Type B pancreatic cell (in vitro differentiated cells): ENCODE measurements around the gene CCDC93. TPM values are rescaled to one million over a fixed set of nuclear protein-coding genes. Genes with fewer than 3 reads are reported as not detected.

Experiments
- DNase-seq: peaks from one replicate; pipeline ENCODE4 v3.0.0; 2021; ENCODE audit warnings: mixed read lengths; ENCODE audit not compliant: unreplicated experiment; ENCODE audit errors: extremely low spot score
- H3K27ac Mint-ChIP-seq: 2 replicates; pipeline ENCODE4 v1.8.0; 2021; ENCODE audit warnings: mild to moderate bottlenecking, mixed read lengths
- H3K27me3 Mint-ChIP-seq: 2 replicates; pipeline ENCODE4 v1.8.0; 2021; ENCODE audit warnings: mixed read lengths
- H3K36me3 Mint-ChIP-seq: 2 replicates; pipeline ENCODE4 v1.8.0; 2021; ENCODE audit warnings: mixed read lengths
- H3K4me1 Mint-ChIP-seq: one replicate; pipeline ENCODE4 v1.8.0; 2021; ENCODE audit warnings: mixed read lengths; ENCODE audit not compliant: unreplicated experiment
- H3K4me3 Mint-ChIP-seq: 2 replicates; pipeline ENCODE4 v1.8.0; 2021; ENCODE audit warnings: mild to moderate bottlenecking, mixed read lengths
- H3K9me3 Mint-ChIP-seq: 2 replicates; pipeline ENCODE4 v1.8.0; 2021; ENCODE audit warnings: mixed read lengths
- total RNA-seq: library from RNA; stranded (reverse); gene quantifications from 2 replicates; pipeline ENCODE4 v1.2.1, GENCODE V29; 2021; ENCODE audit warnings: low replicate concordance
- TF ChIP-seq, protein P1 (sequence below): fragments of 200-600 bp; sonication (generic); conservative IDR thresholded peaks from 2 replicates; pipeline ENCODE4 v1.5.0; 2021; ENCODE audit warnings: antibody characterized with exemption, mild to moderate bottlenecking

The CCDC93 gene
- total RNA-seq, 1 donor from 2014 or later: 36.7 TPM

DNA sequence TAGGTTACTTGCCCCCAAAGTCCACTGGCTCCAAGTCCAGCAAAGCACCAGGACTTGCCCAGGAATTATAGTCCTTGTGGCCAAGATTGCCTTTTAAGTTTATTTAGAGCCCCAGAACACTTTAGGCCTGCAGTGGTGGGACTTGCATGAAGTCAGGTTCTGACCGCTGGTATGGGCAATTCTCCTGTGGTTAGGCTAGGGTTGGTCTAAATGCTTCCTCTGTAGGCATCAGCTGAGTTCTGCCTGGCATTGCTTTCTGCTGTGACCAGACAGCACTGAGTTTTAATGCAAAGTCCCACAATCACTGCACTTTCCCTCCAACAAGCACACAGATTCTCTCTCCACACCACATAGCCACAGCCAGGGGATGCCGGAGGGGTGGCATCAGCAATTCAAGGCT lies 134.9 kb downstream of the CCDC93 start:
- Mint-ChIP-seq H3K9me3 (no peaks in the 10 kb centered on the region), H3K4me3 (no peak overlapping the region), H3K27me3 (peaks cover 17% of the 10 kb centered on the region), H3K36me3 (no peaks in the 10 kb centered on the region), H3K4me1 (no peaks in the 10 kb centered on the region), H3K27ac (no peak overlapping the region)
- TF ChIP-seq, protein P1, sequence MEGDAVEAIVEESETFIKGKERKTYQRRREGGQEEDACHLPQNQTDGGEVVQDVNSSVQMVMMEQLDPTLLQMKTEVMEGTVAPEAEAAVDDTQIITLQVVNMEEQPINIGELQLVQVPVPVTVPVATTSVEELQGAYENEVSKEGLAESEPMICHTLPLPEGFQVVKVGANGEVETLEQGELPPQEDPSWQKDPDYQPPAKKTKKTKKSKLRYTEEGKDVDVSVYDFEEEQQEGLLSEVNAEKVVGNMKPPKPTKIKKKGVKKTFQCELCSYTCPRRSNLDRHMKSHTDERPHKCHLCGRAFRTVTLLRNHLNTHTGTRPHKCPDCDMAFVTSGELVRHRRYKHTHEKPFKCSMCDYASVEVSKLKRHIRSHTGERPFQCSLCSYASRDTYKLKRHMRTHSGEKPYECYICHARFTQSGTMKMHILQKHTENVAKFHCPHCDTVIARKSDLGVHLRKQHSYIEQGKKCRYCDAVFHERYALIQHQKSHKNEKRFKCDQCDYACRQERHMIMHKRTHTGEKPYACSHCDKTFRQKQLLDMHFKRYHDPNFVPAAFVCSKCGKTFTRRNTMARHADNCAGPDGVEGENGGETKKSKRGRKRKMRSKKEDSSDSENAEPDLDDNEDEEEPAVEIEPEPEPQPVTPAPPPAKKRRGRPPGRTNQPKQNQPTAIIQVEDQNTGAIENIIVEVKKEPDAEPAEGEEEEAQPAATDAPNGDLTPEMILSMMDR: no peak
- no peak for DNase-seq

DNA sequence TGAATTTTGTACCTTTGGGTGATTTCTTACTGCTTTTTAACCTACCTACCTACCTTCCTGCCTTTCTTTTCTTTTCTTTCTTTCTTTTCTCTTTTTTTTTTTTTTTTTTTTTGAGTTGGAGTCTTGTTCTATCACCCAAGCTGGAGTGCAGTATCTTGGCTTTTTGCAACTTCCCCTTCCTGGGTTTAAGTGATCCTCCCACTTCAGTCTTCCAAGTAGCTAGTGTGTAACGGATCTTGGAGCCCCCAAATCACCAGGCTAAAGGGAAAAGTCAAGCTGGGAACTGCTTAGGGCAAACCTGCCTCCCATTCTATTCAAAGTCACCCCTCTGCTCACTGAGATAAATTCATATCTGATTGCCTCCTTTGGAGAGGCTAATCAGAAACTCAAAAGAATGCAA lies 138.1 kb downstream of the CCDC93 start:
- H3K27ac Mint-ChIP-seq: no peak overlapping the region
- TF ChIP-seq, protein P1: no peak
- H3K4me1 Mint-ChIP-seq: no peaks in the 10 kb centered on the region
- peaks cover 15% of the 10 kb centered on the region for H3K27me3 Mint-ChIP-seq
- no peak overlapping the region for H3K4me3 Mint-ChIP-seq
- DNase-seq: no peak
- no peaks in the 10 kb centered on the region for H3K36me3 Mint-ChIP-seq
- H3K9me3 Mint-ChIP-seq: no peaks in the 10 kb centered on the region

Other genes starting within 250 kb of the CCDC93 start
- 57.9 and 62.9 TPM in 2 replicates for gene DDX18, start 199.4 kb downstream of the CCDC93 start, total RNA-seq
- gene INSIG2, start 74.4 kb upstream of the CCDC93 start, total RNA-seq: 18.7 and 22.7 TPM in 2 replicates